Activated T-helper 17 cell treated with anti-CD3 and anti-CD28 coated beads, Interleukin-2, amount 50 U/mL, for 72 hours (primary cell): Measurements from ENCODE around the gene LMX1A. TPM values are rescaled to one million over a fixed set of nuclear protein-coding genes. Genes with fewer than 3 reads are reported as not detected.

ENCODE experiments used
- ATAC-seq: fragments of 150-1000 bp; cut with Tn5 transposase; replicated peaks from 2 replicates; pipeline ENCODE4 v1.10.0; 2021; ENCODE audit warnings: mild to moderate bottlenecking, moderate library complexity
- H3K27ac Mint-ChIP-seq: one replicate; pipeline ENCODE4 v1.8.0; 2022; ENCODE audit warnings: mixed read lengths
- H3K27me3 Mint-ChIP-seq: one replicate; pipeline ENCODE4 v1.8.0; 2022; ENCODE audit warnings: mixed read lengths
- H3K36me3 Mint-ChIP-seq: one replicate; pipeline ENCODE4 v1.8.0; 2022; ENCODE audit warnings: low read depth, mild to moderate bottlenecking, mixed read lengths
- H3K4me1 Mint-ChIP-seq: one replicate; pipeline ENCODE4 v1.8.0; 2022; ENCODE audit warnings: mixed read lengths
- H3K4me3 Mint-ChIP-seq: one replicate; pipeline ENCODE4 v1.8.0; 2022; ENCODE audit warnings: mild to moderate bottlenecking, mixed read lengths
- H3K9me3 Mint-ChIP-seq: one replicate; pipeline ENCODE4 v1.8.0; 2022; ENCODE audit warnings: mixed read lengths
- total RNA-seq, 2 donors: library from RNA; stranded (reverse); gene quantifications; one replicate each; pipeline ENCODE4 v1.2.3, GENCODE V29; 2022

The LMX1A gene
- total RNA-seq, 2 donors from 2014 or later: not detected

GRCh38 chr1:165215676-165216075 lies 140.8 kb downstream of the LMX1A start:
- no peak for ATAC-seq
- Mint-ChIP-seq H3K4me3 (no peak overlapping the region), H3K27ac (no peak overlapping the region), H3K36me3 (no peaks in the 10 kb centered on the region), H3K4me1 (no peaks in the 10 kb centered on the region), H3K27me3 (peaks cover 22% of the 10 kb centered on the region), H3K9me3 (peaks cover 4% of the 10 kb centered on the region)

DNA sequence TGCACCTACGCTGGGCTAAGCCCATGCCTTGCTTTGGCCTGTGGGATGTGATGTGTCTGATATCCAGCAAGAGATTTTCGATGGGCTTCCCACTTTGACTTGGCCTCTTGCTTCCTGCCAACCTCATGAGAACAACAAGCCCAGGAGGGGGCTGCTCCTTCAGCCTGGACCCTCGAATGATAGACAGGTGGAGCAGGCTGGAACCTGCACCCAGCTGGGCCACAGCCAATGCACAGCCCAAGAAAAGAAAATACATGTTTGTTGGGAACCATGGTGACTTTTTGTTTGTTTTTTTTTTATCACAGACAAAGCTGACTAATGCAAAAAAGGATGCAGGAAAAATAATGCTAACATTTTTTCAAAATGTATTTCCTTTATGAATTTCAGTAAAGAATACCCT lies 144.3 kb downstream of the LMX1A start:
- ATAC-seq: no peak
- H3K27me3 Mint-ChIP-seq: peaks cover 3% of the 10 kb centered on the region
- H3K9me3 Mint-ChIP-seq: no peaks in the 10 kb centered on the region
- no peak overlapping the region for H3K4me3 Mint-ChIP-seq
- H3K4me1 Mint-ChIP-seq: no peaks in the 10 kb centered on the region
- H3K36me3 Mint-ChIP-seq: no peaks in the 10 kb centered on the region
- no peak overlapping the region for H3K27ac Mint-ChIP-seq

- Mint-ChIP-seq H3K27me3 (no peaks in the 10 kb centered on the region), H3K36me3 (no peaks in the 10 kb centered on the region), H3K4me1 (no peaks in the 10 kb centered on the region), H3K4me3 (no peak overlapping the region), H3K27ac (no peak overlapping the region), H3K9me3 (no peaks in the 10 kb centered on the region)
- no peak for ATAC-seq
These were observed 148.5 kb downstream of the LMX1A start for GRCh38 chr1:165207853-165208515.

DNA sequence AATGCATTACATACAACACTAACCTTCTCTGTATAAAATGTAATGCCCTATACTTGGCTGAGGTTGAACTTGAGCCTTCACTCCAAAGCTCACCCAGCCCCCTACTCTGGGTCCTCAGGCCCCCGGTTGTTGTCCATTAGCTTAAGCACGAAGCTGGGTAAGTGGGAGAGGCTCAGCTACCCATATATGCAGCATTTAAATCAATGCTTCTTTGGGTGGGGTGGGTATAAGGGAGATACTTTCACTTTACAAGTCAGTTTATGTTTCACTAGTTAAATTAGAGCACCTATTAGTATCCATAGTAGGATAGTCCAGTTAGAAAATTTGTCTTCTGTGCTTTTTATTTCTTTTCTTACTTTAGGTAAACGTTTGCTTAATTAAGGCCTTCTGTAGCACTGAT lies 151.4 kb downstream of the LMX1A start:
- no peak overlapping the region for H3K27ac Mint-ChIP-seq
- no peaks in the 10 kb centered on the region for H3K9me3 Mint-ChIP-seq
- no peak for ATAC-seq
- H3K4me1 Mint-ChIP-seq: no peaks in the 10 kb centered on the region
- H3K36me3 Mint-ChIP-seq: no peaks in the 10 kb centered on the region
- H3K27me3 Mint-ChIP-seq: no peaks in the 10 kb centered on the region
- H3K4me3 Mint-ChIP-seq: no peak overlapping the region

DNA sequence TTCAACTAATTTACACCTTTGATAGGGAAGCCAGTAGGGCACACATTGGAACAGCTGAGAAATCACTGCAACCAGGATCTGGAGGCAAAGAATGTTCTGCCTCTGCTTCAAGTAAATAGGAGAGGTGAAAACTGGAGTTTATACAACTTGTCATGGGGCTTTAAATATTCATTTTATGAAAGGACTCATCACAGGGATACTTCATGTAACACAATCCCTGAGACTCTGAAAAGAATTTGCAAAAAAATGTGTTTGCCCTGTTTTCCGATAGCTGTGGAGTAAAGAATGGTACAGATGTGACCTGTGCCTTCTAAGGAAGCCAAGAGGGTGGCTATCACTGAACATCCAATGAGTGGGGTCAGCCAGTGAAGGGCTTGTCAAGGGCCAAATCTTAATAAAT lies 152.0 kb downstream of the LMX1A start:
- H3K4me1 Mint-ChIP-seq: no peaks in the 10 kb centered on the region
- H3K4me3 Mint-ChIP-seq: no peak overlapping the region
- no peaks in the 10 kb centered on the region for H3K36me3 Mint-ChIP-seq
- H3K27ac Mint-ChIP-seq: no peak overlapping the region
- no peak for ATAC-seq
- H3K27me3 Mint-ChIP-seq: no peaks in the 10 kb centered on the region
- no peaks in the 10 kb centered on the region for H3K9me3 Mint-ChIP-seq

- H3K4me1 Mint-ChIP-seq: no peaks in the 10 kb centered on the region
- H3K9me3 Mint-ChIP-seq: no peaks in the 10 kb centered on the region
- ATAC-seq: no peak
- no peaks in the 10 kb centered on the region for H3K36me3 Mint-ChIP-seq
- H3K27me3 Mint-ChIP-seq: peaks cover 3% of the 10 kb centered on the region
- H3K27ac Mint-ChIP-seq: no peak overlapping the region
- no peak overlapping the region for H3K4me3 Mint-ChIP-seq
These were observed 165.4 kb downstream of the LMX1A start for GRCh38 chr1:165191087-165191486.

GRCh38 chr1:165189913-165190312 lies 166.6 kb downstream of the LMX1A start:
- Mint-ChIP-seq H3K4me1 (no peaks in the 10 kb centered on the region), H3K27ac (no peak overlapping the region), H3K27me3 (peaks cover 3% of the 10 kb centered on the region)

DNA sequence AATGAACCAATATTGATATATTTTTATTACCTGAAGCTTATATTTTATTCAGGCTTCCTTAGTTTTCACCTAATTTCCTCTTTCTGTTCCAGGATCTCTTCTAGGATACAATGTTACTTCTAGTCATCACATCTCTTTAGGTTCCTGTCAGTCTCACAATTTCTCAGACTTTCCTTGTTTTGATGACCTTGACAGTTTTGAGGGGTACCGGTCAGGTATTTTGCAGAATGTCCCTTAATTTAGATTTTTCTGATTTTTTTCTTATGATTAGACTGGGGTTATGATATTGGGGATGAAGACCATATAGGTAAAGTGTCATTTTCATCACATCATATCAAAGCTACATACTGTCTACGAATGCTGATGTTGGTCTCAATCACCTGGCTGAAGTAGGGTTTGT lies 167.5 kb downstream of the LMX1A start:
- no peaks in the 10 kb centered on the region for H3K4me1 Mint-ChIP-seq
- H3K9me3 Mint-ChIP-seq: no peaks in the 10 kb centered on the region
- H3K27ac Mint-ChIP-seq: no peak overlapping the region
- no peaks in the 10 kb centered on the region for H3K36me3 Mint-ChIP-seq
- H3K4me3 Mint-ChIP-seq: no peak overlapping the region
- peaks cover 3% of the 10 kb centered on the region for H3K27me3 Mint-ChIP-seq
- ATAC-seq: no peak

More at GRCh38 chr1:165189913-165190312, 166.6 kb downstream of the LMX1A start:
- Mint-ChIP-seq H3K4me3 (no peak overlapping the region), H3K36me3 (no peaks in the 10 kb centered on the region), H3K9me3 (no peaks in the 10 kb centered on the region)
- no peak for ATAC-seq

DNA sequence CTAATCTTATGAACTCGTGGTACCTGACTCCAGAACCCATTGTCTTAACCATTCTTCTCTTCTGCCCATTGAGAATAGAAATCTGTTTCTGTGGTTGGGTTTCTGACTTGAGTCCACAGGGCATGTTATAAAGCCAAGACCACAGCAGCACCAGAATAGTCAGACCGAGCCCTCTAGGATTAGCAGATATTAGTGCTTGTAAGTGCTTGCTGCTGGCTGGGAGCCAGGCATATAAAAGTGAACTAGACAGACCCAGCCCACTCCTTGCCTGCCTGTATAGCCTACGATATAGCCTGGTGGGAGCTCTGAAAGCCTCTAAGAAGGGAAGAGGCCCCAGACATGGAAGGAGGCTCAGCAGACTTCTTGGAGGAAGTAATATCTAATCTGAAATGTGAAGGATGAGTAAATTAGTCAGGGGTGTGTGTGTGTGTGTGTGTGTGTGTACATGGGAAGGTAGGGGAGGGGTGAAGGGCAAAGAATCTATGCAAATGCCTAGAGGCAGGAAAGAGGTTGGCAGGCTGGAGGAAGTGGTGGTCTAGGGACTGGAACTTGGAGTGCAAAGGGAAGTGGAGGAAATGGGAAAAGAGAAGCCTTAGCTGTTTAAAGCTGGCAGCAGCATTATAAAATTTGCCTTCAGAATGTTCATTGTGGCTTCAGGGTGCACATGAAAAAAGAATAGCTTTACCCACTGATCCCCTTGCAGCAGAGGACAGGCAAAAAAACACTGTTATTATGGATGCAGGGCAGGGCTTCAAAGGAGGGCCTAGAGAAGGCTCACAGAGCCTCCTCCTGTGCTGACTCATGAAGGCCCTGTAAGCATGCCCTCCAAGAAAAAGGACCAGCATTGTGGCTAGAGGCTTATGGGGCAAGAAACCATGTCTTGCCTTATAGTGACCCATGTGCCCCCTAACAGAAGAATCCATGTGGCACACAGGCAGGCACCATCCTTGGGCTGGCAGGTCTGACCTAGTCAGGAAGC lies 169.2 kb downstream of the LMX1A start:
- no peaks in the 10 kb centered on the region for H3K36me3 Mint-ChIP-seq

GRCh38 chr1:165185161-165185889 lies 171.2 kb downstream of the LMX1A start:
- ATAC-seq: no peak
- Mint-ChIP-seq H3K27me3 (peaks cover 3% of the 10 kb centered on the region), H3K36me3 (no peaks in the 10 kb centered on the region), H3K4me1 (no peaks in the 10 kb centered on the region), H3K4me3 (no peak overlapping the region), H3K27ac (no peak overlapping the region), H3K9me3 (no peaks in the 10 kb centered on the region)

More for the DNA sequence above, 169.2 kb downstream of the LMX1A start:
- Mint-ChIP-seq H3K27me3 (peaks cover 3% of the 10 kb centered on the region), H3K9me3 (no peaks in the 10 kb centered on the region), H3K27ac (no peak overlapping the region), H3K4me1 (no peaks in the 10 kb centered on the region), H3K4me3 (no peak overlapping the region)
- ATAC-seq: no peak

DNA sequence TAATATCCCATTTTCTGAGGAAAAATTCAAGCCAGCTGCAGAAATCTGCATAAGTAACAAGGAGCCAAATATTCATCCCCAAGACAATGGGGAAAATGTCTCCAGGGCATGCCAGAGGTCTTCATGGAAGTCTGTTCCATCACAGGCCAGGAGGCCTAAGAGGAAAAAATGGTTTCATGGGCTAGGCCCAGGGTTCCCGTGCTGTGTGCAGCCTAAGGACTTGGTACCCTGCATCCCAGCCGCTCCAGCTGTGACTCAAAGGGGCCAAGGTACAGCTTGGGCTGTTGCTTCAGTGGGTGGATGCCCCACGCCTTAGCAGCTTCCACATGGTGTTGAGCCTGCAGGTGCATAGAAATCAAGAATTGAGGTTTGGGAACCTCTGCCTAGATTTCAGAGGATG lies 173.5 kb downstream of the LMX1A start:
- H3K36me3 Mint-ChIP-seq: no peaks in the 10 kb centered on the region
- ATAC-seq: no peak
- peaks cover 4% of the 10 kb centered on the region for H3K27me3 Mint-ChIP-seq
- H3K27ac Mint-ChIP-seq: no peak overlapping the region
- H3K4me1 Mint-ChIP-seq: no peaks in the 10 kb centered on the region
- peaks cover 1% of the 10 kb centered on the region for H3K9me3 Mint-ChIP-seq
- no peak overlapping the region for H3K4me3 Mint-ChIP-seq

GRCh38 chr1:165179306-165179705 lies 177.2 kb downstream of the LMX1A start:
- Mint-ChIP-seq H3K4me1 (no peaks in the 10 kb centered on the region), H3K9me3 (peaks cover 6% of the 10 kb centered on the region), H3K4me3 (no peak overlapping the region), H3K36me3 (no peaks in the 10 kb centered on the region), H3K27me3 (peaks cover 11% of the 10 kb centered on the region), H3K27ac (no peak overlapping the region)
- no peak for ATAC-seq

DNA sequence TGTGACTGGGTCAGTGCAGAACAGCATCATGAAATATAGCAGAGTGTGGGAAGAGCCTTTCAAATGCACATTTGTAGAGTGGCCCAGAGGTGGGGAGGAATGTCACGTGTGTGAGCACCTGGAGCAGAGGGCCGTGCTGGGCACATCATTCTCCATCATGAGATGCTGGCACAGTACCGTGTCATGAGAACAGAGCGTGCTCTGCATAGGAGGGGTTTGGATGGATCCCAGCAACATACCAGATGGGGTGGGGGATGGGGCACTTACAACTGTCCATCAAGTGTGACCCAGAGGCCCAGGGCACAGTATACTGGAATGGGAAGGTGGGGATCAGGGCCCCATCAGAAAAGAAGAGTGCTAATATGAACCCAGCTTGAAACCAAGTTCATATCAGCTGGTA lies 182.0 kb downstream of the LMX1A start:
- Mint-ChIP-seq H3K4me1 (no peaks in the 10 kb centered on the region), H3K27ac (no peak overlapping the region), H3K4me3 (no peak overlapping the region), H3K9me3 (peaks cover 7% of the 10 kb centered on the region), H3K27me3 (peaks cover 15% of the 10 kb centered on the region), H3K36me3 (no peaks in the 10 kb centered on the region)
- ATAC-seq: no peak

GRCh38 chr1:165173818-165174217 lies 182.7 kb downstream of the LMX1A start:
- H3K4me3 Mint-ChIP-seq: no peak overlapping the region
- no peaks in the 10 kb centered on the region for H3K4me1 Mint-ChIP-seq

More at GRCh38 chr1:165173818-165174217, 182.7 kb downstream of the LMX1A start:
- peaks cover 15% of the 10 kb centered on the region for H3K27me3 Mint-ChIP-seq
- ATAC-seq: no peak
- H3K9me3 Mint-ChIP-seq: peaks cover 7% of the 10 kb centered on the region
- no peaks in the 10 kb centered on the region for H3K36me3 Mint-ChIP-seq
- H3K27ac Mint-ChIP-seq: no peak overlapping the region
